ENCODE data around the gene PPP1R16B.

PPP1R16B gene

GRCh38 chr20:38805502-38805957, at the start of gene PPP1R16B:
PPP1R16B (plus strand) TSS chr20:38805697; CDS start chr20:38835926, 30,229 bp downstream.
- peak; percentile 40 for DNase-seq

GRCh38 chr20:38757145-38757775, 48.2 kb upstream of the PPP1R16B start:
- DNase-seq, result no peak

DNA sequence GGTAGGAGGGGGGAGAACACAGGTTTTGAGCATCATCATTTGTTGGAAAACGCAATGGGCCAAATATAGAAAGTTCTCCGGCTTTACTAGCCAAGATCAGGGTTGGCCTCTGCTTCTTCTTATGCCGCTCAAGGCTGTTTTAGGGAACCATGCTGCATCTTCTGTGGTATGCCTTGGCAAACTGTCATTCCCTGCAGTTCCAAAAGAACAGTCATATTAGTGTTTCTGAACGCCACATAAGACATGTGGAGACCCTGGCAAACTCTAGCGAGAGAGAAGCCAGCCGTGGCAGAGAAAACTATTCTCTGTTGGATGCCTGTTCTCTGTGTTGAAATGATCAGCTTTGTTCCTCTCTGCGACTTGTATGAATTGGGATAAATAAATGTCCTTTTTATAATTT, 46.4 kb upstream of the PPP1R16B start:
- DNase-seq, result no peak

GRCh38 chr20:38760978-38761377, 44.5 kb upstream of the PPP1R16B start:
- no peak for DNase-seq

GRCh38 chr20:38762174-38762573, 43.3 kb upstream of the PPP1R16B start:
- no peak for DNase-seq

- DNase-seq, result no peak
Observed at GRCh38 chr20:38763616-38764015, 41.9 kb upstream of the PPP1R16B start.

DNA sequence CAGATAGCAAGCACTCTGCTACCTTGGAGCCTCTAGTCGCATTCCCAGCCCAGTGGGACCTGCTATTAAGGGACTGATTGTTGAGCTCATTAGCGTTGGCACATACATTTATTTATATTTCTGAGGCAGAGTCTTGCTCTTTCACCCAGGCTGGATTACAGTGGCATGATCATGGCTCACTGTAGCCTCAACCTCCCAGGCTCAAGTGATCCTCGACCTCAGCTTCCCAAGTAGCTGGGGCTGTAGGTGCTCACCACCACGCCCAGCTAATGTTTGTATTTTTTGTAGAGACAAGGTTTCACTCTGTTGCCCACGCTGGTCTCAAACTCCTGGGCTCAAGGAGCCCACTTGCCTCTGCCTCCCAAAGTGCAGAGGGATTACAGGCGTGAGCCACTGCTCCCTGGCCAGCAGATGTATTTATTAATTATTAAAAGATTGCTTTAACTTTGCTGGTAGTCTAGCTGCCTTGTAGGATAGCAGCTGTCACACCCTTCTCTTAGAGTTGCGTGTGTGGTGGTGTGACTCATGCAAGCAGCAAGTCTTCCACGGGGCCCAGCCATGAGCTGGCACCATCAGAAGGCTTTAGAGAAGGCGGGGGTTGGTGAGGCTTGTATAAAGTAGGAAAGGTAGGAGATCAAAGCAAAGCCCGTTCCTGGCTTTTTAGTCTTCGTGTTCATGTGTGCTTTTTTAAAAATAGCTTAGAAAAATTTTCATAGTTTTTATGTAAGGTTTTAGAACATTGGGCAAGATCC, 40.8 kb upstream of the PPP1R16B start:
- no peak for DNase-seq

DNA sequence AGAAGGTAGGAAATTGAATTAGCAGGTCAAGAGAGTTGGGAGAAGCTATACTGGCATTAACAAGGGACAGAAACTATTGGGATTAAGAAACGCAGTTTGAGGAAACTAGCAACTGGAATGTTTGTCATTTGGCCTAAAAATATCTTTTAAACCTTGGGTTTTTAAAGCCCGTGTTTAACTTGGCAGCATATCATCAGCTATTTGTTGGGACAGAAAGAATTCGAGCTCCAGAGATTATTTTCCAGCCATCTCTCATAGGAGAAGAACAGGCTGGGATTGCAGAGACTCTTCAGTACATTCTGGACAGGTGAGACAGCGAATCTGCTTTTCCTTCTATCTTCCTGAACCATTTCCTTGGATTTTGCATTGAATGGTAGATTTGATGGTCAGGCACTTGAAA, 39.4 kb upstream of the PPP1R16B start:
- DNase-seq, result no peak

DNA sequence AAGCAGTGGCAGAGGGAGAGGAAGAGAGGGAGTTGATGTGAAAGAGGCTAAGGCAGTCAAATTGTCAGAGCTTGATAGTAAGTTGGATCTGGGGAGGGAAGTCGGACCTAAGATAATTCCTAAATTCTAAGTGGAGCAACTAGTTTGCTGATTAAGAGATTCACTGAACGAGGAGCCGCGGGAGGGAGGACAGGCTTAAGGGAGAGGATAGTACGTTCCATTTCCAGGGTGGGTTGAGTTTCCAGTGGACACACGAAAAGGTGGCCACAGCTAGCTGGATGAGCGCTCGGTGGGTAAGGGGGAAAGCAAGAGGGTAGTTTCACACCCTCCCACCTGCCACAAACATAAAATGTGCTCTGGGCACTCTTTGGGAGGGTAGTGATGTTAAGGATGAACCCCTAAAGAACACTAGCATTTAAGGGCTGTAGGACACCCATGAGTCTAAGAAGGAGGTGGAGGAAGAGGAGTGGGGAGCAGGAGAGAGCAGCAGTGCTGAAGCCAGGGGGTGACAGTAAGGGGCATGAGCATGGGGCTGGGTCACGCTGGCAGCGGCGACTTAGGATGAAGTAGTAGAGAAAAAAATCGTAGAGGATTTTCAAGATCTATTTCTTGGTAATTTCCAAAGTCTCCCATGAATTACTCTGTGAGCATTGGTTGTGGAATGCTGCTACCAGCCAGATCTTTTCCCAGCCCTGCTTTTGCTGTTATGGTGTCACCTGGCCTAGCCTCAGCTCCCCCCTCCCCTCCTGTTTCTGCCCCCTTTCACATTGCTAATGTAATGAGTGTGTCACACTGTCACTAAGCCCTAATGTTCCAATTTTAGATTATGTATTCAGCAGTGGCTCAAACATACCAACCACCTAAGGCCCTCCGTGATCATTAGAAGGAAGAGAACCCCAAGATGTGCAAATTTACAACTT, 35.9 kb upstream of the PPP1R16B start:
- DNase-seq, result no peak

DNA sequence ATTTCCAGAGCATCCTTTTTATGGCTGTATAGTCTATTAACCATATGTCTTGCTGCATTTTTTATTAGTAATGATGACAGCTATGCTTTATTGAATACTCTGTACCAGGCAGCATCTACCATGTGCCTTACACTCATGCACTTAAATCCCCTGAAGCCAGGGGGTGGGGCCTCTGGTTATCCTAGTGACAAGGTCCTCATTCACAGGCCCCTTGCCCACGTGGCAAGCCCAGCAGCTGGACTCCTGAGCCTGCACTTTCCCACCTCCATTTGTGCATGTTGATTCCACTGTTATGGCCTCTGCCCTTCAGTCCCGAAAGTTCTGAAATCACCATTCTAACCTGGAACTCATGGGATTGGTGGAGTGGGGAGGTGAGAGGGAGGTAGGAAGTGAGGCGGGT, 35.0 kb upstream of the PPP1R16B start:
- no peak for DNase-seq

GRCh38 chr20:38770970-38771369, 34.5 kb upstream of the PPP1R16B start:
- DNase-seq, result no peak

GRCh38 chr20:38771621-38772020, 33.9 kb upstream of the PPP1R16B start:
- DNase-seq, result no peak

DNA sequence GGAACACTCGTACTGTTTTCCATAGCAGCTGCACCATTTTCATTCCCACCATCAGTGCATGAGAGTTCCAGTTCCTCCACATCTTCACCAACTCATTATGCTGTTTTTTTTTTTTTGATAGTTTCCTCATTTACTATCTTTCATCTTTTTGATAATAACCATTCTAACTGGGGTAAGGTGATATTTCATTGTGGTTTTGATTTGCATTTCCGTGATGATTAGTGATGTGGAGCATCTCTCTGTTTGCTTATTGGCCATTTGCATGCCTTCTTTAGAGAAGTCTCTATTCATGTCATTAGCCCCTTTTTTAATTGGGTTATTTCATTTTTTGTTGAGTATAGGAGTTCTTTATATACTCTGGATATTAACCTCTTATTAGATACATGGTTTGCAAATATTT, 31.3 kb upstream of the PPP1R16B start:
- no peak for DNase-seq

- DNase-seq, result no peak
Observed at GRCh38 chr20:38776363-38776762, 29.1 kb upstream of the PPP1R16B start.

DNA sequence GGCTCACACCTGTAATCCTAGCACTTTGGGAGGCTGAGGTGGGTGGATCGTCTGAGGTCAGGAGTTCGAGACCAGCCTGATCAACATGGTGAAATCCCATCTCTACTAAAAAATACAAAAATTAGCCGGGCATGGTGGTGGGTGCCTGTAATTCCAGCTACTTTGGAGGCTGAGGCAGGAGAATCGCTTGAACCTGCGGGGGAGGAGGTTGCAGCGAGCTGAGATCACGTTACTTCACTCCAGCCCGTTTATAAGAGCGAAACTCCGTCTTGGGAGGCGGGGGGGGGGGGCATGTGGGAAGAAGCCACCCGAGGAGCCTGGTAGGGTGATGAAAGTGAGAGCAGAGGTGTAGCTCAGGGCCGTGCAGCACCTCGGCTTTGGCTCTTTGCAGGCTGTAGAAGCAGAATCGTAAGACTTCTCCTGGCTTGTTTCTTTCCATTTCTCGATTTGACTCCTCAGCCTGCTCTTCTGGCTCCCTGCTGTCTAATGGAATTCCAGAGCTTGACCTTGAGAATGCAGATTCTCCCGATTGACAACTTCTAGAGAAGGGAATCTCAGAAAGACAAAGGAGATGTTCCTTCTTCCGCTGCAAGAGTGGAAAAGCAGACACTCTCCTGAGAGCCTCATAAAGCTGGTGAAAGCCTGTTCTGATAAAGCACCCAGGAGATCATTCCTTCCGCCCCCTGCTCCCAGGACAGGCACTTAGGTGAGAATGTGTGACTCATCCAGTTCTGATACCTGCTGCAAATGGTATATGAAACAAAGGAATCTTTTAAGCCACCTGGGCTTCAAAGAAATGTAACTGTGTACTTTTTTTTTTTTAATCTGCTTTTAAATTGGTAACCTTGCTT, 26.0 kb upstream of the PPP1R16B start:
- DNase-seq, result no peak

GRCh38 chr20:38782275-38782674, 23.2 kb upstream of the PPP1R16B start:
- no peak for DNase-seq

GRCh38 chr20:38787870-38788269, 17.6 kb upstream of the PPP1R16B start:
- DNase-seq, result no peak

GRCh38 chr20:38789503-38790199, 15.8 kb upstream of the PPP1R16B start:
- DNase-seq, result no peak

DNA sequence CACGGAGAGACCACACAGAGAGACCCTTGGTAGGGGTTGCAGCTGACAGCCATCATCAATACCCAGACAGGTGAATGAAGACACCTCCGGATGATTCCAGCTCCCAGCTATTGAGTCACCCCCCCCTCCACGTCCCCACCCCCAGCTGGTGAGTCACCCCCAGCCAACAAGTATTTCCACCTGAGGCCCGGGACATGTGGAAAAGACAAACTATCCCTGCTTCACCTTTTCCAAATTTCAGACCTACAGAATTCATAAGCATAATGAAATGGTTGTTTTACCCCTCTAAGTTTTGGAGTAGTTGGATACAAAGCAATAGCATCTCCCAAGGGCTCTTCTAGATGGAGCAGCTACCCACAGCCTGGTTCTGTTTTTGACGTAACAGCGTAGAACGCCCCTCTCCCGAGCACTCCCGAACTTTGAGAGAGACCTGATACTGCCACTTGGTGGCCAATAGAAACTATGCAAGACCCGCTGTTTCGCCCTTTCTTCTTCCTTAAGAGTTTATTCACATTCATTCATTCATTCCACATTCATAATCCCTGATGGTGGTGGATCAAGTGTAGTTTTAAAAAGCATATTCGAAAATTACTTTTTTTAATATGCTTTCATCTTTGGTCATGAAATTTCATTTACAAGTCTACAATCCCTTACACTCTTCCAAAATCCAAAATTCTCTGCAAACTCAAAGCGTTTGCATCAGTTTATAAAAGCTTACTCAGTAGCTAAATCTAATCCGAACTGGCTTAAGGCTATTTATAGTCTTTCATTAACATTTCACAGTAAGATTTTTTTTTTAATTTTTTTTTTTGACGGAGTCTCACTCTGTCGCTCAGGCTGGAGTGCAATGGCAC, 15.1 kb upstream of the PPP1R16B start:
- peak; percentile 54 for DNase-seq

GRCh38 chr20:38791291-38791690, 14.2 kb upstream of the PPP1R16B start:
- no peak for DNase-seq

GRCh38 chr20:38791940-38792339, 13.6 kb upstream of the PPP1R16B start:
- no peak for DNase-seq

All from NCI-H1105 treated with DMSO at 0.1 percent for 48 hours (cell line).